ENCODE measurements around the gene SLC12A7.
A peak's percentile ranks its signal among the peaks of the same experiment; 100 is the strongest.
"Not testable (repeated sequence)": the region's sequence is repeated elsewhere in the genome, so short reads cannot be mapped to it uniquely, and the experiment has no call there.

SLC12A7 gene

GRCh38 chr5:1140171-1140817, 28.4 kb upstream of the SLC12A7 start:
- DNase-seq = peak; percentile 77 to 80

DNA sequence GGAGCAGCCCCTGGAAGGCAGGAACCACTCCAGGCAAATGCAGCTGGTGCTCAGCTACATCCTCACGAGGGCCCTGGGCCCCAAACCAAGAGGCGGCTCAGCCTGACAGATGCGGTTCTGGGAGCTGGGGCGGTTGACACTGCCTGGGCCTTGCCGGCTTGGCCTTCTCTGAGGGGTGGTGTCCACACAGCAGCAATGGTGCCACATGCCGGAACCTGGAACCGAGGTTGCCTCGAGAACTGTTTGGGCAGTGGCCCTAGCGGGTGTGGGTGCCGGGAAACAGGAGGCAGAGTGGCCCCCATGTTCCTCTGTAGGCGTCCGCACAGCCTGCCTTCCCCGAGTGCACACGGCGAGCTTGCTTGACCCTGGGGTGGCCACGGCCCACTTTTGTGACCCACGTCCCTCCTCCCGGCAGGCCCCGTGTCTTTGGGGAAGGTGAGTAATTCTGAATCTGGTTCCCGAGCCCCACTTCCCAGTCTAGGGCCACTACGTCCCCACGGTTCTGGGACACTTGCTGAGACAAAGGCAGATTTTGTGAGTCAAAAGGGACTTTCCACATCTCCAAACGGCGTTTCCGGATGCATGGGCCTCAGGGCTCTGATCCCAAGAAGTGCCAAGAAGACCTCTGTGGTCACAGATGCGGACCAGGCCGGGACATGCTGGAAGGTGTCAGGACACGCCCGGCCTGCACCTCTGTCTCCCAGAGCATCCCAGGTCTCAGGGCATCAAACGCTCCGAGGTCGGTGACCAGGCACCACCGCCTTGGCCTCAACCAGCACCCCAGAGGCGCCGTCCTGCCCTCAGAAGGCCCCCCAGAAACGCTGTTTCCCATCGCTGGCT, 27.7 kb upstream of the SLC12A7 start:
- DNase-seq = no peak

GRCh38 chr5:1138445-1139245, 26.8 kb upstream of the SLC12A7 start:
- no peak for DNase-seq

GRCh38 chr5:1137567-1138444, 25.9 kb upstream of the SLC12A7 start:
- no peak for DNase-seq

DNA sequence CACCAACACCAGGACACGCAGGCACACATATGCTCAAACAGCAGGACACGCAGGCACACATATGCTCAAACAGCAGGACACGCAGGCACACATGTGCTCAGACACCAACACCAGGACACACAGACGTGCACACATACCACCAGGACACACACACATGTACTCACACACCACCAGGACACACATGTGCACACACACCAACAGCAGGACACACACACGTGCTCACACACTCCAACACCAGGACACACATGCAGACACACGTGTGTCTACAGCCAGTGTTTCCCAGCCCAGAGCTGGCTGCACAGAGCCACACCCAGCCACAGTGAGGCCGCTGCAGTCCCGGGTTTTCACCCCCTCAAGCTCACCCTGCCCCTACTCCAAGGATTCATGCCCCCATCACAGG, 25.0 kb upstream of the SLC12A7 start:
- DNase-seq = no peak

- DNase-seq = no peak
Measured at GRCh38 chr5:1135696-1136525, 24.0 kb upstream of the SLC12A7 start.

DNA sequence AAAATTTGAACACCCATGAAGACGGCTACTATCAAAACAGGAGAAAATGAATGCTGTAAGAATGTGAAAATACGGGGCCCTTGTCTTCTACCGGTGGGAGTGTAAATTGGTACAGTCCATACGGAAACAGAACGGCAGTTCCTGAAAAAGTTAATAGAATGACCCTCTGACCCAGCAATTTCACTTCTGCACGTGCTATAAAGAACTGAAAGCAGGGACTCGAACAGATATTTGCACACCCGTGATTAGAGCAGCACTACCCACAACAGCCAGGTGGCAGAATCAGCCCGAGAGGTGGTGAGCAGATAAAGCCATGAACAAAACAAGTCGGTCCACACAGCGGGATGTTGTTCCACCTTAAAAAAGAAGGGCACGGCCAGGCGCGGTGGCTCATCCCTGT, 22.6 kb upstream of the SLC12A7 start:
- DNase-seq = no peak

DNA sequence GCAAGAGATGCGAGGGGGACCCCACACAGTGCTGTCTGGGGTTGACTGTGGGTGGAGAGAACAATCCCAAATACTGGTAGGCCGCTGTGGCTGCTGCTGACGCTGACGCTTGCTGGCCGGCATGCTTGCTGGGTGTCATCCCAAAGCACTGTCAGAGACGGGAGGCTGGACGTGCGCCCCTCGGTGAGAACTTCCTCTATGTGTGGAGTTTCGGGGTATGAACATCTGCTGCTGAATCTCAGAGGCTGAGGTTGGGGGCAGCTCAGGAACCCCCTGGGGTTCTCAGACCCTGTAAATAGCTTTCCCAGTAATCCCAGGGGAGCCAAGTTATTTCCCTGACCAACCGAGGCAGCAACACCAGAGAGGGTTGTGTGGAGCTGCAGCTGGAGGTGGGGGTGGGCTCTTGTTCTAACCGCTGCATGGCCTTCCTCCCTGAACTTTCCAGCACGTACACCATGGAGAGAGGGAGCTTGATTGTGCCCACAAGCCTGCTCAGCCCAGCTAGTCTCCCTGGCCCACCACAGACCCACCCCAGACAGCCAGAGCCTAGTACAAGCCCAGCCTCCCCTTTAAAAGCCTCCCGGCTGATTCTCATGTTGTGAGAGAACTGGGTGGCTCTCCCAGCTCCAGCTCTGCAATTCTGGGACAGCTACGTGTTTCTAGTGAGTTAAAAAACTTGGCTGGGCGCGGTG, 21.8 kb upstream of the SLC12A7 start:
- no peak for DNase-seq

GRCh38 chr5:1133108-1133507, 21.2 kb upstream of the SLC12A7 start:
- DNase-seq = no peak

DNA sequence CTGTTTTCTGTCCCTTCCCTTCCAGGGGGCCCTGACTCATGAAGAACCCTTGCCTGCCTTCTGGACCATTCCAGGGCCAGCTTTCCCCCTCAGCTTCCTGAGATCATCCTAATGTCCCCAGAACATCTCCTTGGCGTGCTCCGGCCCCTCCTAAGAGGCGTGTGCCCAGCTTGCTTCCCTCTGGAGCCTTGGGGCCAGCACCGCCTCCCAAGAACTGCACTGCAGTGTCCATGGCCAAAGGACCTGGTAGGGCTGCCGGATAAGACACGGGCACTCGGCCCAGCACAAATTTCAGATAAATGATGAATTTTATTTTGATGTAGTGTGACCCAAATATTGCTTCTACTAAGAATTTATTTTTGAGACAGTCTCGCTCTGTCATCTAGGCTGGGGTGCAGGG, 20.7 kb upstream of the SLC12A7 start:
- DNase-seq = no peak

- DNase-seq = no peak
Measured at GRCh38 chr5:1131726-1132125, 19.9 kb upstream of the SLC12A7 start.

GRCh38 chr5:1131191-1131621, 19.3 kb upstream of the SLC12A7 start:
- no peak for DNase-seq

GRCh38 chr5:1130218-1130946, 18.5 kb upstream of the SLC12A7 start:
- no peak for DNase-seq

GRCh38 chr5:1129711-1130055, 17.8 kb upstream of the SLC12A7 start:
- no peak for DNase-seq

GRCh38 chr5:1128977-1129710, 17.3 kb upstream of the SLC12A7 start:
- no peak for DNase-seq

- no peak for DNase-seq
Measured at GRCh38 chr5:1127959-1128785, 16.3 kb upstream of the SLC12A7 start.

GRCh38 chr5:1125695-1126094, 13.8 kb upstream of the SLC12A7 start:
- not testable (repeated sequence) for DNase-seq

DNA sequence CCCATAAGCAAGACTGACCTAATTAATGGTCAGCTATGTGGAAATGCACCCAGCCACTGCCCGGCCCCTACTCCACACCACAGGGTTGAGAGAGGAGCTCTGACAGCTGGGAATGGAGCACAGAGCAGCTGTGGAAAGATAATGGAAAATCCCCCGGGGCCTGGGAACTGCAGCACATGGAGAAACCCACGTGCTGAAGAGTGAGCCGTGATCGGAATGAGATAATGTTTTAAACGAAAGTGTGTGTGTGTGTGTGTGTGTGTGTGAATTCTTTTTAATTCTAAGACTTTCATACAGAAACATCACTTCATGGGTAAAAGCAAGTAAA, 13.1 kb upstream of the SLC12A7 start:
- DNase-seq = no peak

All from activated CD4-positive, alpha-beta T cell treated with anti-CD3 and anti-CD28 coated beads, Interleukin-2, amount 50 U/mL, for 4 hours (primary cell).